ENCODE data around the gene SAXO2.
"Not testable (repeated sequence)": the region's sequence is repeated elsewhere in the genome, so short reads cannot be mapped to it uniquely, and the experiment has no call there.

DNA sequence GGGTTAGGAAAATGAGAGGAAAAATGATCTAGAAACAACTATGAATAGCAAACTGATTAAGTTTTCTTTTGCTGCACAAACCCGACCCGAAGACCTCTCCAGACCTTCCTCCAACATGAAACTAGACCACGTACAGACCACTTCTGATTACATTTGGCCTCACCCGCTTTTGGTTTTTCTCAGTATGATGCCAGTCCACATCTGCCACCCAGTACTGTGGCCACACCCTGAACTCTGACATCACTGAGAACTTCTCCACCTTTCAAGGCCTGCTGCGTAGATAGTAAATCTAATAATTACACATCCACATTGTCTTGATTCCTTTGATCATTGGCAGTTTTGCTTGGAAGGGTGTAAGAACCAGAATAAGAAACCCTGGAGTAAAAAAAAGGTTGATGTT lies 16.7 kb upstream of the SAXO2 start:
- TF ChIP-seq, protein P1, sequence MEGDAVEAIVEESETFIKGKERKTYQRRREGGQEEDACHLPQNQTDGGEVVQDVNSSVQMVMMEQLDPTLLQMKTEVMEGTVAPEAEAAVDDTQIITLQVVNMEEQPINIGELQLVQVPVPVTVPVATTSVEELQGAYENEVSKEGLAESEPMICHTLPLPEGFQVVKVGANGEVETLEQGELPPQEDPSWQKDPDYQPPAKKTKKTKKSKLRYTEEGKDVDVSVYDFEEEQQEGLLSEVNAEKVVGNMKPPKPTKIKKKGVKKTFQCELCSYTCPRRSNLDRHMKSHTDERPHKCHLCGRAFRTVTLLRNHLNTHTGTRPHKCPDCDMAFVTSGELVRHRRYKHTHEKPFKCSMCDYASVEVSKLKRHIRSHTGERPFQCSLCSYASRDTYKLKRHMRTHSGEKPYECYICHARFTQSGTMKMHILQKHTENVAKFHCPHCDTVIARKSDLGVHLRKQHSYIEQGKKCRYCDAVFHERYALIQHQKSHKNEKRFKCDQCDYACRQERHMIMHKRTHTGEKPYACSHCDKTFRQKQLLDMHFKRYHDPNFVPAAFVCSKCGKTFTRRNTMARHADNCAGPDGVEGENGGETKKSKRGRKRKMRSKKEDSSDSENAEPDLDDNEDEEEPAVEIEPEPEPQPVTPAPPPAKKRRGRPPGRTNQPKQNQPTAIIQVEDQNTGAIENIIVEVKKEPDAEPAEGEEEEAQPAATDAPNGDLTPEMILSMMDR (IDR thresholded peaks at IDR 0.05), result not testable (repeated sequence)
- TF ChIP-seq POLR2AphosphoS5, POLR2A (IDR thresholded peaks at IDR 0.05): not testable (repeated sequence)

Data from sigmoid colon (tissue), 4 donors.